WI38 (cell line): ENCODE measurements around the gene C18orf63.
A peak's percentile ranks its signal among the peaks of the same experiment; 100 is the strongest.

Experiments used
- H3K4me3 ChIP-seq: 2 replicates; pipeline ENCODE4 v1.5.1; 2011; ENCODE audit warnings: low read depth, mild to moderate bottlenecking, control low read depth, low read length
- CTCF ChIP-seq: IDR thresholded peaks from 2 replicates; pipeline ENCODE4 v1.5.1; 2012; ENCODE audit warnings: low read depth, mild to moderate bottlenecking, control low read depth, low read length

Gene C18orf63

GRCh38 chr18:74286856-74287255, 28.8 kb upstream of the C18orf63 start:
- no peak overlapping the region for H3K4me3 ChIP-seq
- no peak for TF ChIP-seq CTCF

GRCh38 chr18:74288041-74288440, 27.6 kb upstream of the C18orf63 start:
- H3K4me3 ChIP-seq = no peak overlapping the region
- no peak for TF ChIP-seq CTCF

GRCh38 chr18:74288730-74289129, 26.9 kb upstream of the C18orf63 start:
- H3K4me3 ChIP-seq = 0 out of 2 replicates have a peak overlapping the region, but pooled peaks have one; percentile 9
- no peak for TF ChIP-seq CTCF

GRCh38 chr18:74289137-74289536, 26.5 kb upstream of the C18orf63 start:
- H3K4me3 ChIP-seq = no peak overlapping the region

GRCh38 chr18:74290021-74290420, 25.6 kb upstream of the C18orf63 start:
- TF ChIP-seq CTCF = no peak
- no peak overlapping the region for H3K4me3 ChIP-seq

More at GRCh38 chr18:74289137-74289536, 26.5 kb upstream of the C18orf63 start:
- no peak for TF ChIP-seq CTCF

- no peak for TF ChIP-seq CTCF
- H3K4me3 ChIP-seq = peak overlapping the region; percentile 90
Observed at GRCh38 chr18:74290794-74291471, 24.7 kb upstream of the C18orf63 start.

GRCh38 chr18:74291472-74291770, 24.2 kb upstream of the C18orf63 start:
- TF ChIP-seq CTCF = no peak
- H3K4me3 ChIP-seq = peak overlapping the region; percentile 90
